Cardiac fibroblast (primary cell): ENCODE measurements around the gene GRK2.

Source experiments
- DNase-seq, 2 donors: peaks; one replicate each; pipeline versions ENCODE4 v3.0.0 to v3.0.0-alpha.2; 2010; ENCODE audit warnings: low read depth in 2 of 2
- H3K4me3 ChIP-seq, 2 donors: replicated peaks in 1 of 2; 1 replicate in 1 of 2; 2 replicates in 1 of 2; pipeline ENCODE4 v1.5.1; 2011; ENCODE audit warnings: low read depth in 2 of 2, low read length in 2 of 2, mild to moderate bottlenecking in 2 of 2, moderate library complexity in 1 of 2
- TF ChIP-seq, protein P1 (sequence below): IDR thresholded peaks from one replicate; pipeline ENCODE4 v1.5.1; 2011; ENCODE audit warnings: low read depth, mild to moderate bottlenecking, low read length, inconsistent platforms

GRK2 gene

DNA sequence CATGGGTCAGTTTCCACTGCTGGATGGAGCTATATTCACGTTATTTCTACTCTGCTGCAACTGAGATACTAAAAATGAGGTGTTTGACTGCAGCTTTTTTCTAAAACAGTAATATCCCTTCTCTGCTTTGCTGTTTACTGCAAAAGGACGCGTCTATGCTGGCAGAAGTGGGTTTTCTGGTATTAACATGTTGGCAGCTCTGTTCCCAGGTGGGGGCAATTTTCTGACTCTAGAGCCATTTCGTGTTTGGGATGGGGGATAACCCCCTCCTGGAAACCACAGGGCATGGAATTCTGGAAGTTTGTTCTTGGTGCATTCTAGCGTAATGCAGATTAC is 4.9 kb downstream of the GRK2 start:
- H3K4me3 ChIP-seq = no peak overlapping the region
- no peak for DNase-seq
- TF ChIP-seq, protein P1, sequence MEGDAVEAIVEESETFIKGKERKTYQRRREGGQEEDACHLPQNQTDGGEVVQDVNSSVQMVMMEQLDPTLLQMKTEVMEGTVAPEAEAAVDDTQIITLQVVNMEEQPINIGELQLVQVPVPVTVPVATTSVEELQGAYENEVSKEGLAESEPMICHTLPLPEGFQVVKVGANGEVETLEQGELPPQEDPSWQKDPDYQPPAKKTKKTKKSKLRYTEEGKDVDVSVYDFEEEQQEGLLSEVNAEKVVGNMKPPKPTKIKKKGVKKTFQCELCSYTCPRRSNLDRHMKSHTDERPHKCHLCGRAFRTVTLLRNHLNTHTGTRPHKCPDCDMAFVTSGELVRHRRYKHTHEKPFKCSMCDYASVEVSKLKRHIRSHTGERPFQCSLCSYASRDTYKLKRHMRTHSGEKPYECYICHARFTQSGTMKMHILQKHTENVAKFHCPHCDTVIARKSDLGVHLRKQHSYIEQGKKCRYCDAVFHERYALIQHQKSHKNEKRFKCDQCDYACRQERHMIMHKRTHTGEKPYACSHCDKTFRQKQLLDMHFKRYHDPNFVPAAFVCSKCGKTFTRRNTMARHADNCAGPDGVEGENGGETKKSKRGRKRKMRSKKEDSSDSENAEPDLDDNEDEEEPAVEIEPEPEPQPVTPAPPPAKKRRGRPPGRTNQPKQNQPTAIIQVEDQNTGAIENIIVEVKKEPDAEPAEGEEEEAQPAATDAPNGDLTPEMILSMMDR = no peak

DNA sequence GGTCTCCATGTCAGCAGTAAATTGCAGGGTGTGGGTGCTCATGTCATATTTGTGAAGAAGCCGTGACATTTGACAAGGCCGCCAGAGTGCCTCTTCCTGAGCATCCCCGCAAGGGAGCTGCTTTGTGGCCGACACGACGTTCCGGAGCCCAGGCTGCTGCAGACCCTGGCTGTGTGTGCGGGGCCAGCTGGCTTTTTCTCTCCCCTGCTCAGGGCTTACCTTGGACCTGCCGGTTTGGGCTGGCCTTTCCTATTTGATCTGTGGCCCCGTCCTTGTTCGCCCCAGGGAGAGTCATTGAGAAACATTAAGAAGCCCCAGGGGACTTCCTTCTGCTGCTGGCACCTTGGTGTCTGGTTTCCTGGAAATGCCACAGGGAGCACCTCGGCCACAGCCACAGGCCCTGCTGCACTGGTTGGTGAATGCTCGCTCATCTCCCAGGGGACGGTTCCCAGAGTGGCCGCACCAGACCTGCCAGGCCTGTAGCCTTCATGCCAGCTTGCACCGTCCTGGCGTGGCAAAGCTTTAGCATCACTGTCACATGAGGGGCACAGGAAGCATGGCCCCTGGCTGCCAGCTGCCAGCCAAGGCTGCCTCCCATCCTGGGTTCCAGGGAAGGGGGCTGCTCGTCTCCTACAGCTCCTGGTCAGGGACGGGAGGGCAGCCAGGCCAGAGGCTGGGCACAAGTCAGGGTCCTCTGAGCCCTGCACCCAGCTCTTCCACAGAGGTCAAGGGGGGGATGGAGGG is 5.4 kb downstream of the GRK2 start:
- no peak for DNase-seq
- H3K4me3 ChIP-seq = no peak overlapping the region
- TF ChIP-seq, protein P1 = no peak

DNA sequence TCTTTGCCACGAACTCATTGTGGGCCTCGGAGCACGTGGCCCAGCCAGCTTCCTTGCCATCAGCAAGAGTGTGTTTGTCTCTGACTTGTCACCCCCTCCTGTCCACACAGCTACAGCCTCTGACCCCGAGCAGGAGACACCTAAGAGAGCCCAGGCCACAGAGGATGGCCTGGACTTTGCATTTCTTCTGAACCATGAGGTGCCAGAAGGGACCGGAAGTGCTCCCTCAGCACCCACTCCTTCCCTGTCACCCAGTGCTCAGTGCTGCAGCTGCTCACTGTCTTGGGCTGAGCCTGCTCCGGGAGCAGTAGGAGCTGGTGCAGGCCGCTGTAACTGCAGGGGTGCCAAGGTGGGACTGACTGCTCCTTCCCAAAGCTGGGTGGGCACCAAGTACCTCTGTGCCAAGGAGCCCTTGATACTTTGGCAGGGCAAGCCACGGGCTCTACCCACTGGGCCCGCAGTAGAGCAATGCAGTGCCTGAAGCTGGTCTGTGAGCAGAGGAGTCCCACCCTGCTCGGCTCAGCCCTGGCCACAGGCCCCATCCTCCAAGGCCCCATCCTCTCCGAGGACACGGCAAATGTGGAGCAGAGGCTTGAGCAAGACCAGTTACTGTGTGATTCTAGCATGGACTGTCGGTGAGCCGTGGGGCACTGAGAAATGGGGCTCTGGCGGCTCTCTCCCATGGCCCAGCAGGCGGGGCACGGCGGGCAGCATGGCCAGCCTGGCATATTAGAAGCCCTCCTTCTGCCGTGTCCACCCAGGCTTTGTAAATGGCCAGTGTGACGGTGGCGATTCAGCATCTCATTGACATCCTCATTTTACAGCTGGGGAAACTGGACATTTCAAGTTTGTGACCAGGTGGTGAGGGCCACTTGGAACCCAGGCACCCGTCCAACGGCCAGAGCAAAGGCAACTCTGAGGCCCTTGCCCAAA is 6.3 kb downstream of the GRK2 start:
- DNase-seq = no peak
- H3K4me3 ChIP-seq = no peak overlapping the region
- TF ChIP-seq, protein P1 = no peak

DNA sequence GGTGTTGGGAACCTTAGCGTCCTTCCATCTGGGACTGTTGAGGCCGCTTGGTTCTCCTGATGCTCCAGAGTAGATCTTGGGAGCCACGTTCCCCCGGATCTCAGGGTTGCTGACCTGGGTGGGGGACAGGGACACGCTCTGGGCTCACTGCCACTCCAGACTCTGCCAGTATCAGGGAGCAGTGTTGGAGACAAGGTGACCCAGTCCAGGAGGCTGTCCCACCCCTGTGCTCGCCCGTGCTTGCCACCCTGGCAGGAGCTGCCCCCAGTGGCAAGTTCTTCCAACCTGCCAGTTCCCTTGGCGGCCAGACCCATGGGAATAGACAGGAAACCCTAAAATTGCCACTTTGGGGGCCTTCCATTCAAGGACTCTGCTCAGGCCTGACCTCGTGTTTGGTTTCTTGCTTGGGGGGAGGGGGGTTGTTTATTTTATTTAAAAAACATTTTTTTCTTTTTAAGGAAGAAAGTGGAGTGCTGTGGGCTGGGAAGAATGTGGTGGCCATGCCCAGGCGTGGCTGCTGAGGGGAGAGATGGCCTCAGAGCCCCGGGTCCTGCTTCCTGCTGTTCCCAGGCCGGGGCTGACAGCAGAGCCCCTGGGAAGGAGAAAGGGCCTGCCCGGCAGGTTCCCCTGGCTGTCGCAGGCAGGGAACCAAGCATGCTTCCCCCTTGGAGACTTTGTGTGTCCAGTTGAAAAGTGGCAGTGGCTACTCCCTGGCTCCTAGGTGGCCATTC is 7.2 kb downstream of the GRK2 start:
- no peak overlapping the region for H3K4me3 ChIP-seq
- TF ChIP-seq, protein P1 = no peak
- DNase-seq = no peak

DNA sequence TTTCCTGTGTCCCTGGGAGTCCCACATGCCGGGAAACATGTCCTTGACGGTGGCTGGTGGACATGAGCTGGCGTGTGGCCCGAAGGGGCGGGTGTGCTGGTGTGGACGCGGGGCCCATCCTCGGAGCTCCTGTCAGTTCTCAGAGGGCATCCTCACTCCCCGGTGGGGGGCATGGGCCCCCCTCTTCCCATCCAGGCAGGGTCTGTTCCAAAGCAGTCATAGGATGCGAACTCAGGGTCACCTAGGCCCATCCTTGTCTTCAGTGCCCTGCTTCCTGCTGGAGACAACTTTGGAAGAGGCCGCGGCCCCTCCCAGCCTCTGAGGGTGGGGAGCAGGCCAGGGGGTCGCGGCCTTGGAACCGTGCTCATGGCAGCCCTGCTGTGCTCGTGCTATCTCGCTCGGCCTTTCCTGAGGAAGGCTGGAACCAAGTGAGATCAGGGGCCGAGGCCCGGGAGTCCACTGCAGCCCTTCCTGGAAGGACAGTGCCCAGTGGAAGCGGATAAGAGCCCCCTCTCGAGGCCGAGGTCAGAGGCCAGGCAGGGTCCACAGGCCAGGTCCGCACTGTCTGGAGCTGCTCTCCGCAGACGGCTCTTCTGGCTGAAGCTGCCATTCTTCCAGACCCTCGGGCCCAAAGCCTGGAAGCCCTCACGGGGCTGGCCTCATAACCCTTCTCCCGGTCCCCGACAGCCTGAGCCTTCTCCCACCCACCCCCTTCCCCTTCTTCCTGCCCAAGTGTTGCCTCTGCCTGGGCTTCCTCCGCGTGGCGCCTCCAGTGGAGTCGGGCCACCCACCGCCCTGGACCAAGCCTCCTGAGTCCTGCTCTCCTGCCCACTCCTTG is 8.7 kb downstream of the GRK2 start:
- H3K4me3 ChIP-seq = no peak overlapping the region
- TF ChIP-seq, protein P1 = no peak
- no peak for DNase-seq
